ENCODE measurements around the gene TSHR.

DNA sequence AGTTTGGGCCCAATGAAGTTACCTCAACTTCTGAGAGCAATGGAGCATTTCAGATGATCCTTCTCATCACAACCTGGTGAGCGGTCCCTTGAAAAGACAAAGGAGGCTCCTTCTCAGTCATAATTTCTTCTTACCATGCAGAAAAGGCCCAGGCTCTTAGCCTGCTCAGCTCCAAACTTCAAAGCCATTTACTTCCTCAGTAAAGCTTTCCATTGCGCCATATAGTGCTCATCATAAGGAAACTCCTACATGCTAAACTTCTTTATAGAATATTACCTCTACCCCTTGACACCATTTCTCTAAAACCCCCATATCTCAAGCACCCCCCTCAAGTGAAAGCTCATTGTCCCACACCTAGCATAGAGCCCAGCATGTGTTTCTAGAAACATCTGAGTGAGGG, 138.2 kb downstream of the TSHR start:
- TF ChIP-seq, protein P1, sequence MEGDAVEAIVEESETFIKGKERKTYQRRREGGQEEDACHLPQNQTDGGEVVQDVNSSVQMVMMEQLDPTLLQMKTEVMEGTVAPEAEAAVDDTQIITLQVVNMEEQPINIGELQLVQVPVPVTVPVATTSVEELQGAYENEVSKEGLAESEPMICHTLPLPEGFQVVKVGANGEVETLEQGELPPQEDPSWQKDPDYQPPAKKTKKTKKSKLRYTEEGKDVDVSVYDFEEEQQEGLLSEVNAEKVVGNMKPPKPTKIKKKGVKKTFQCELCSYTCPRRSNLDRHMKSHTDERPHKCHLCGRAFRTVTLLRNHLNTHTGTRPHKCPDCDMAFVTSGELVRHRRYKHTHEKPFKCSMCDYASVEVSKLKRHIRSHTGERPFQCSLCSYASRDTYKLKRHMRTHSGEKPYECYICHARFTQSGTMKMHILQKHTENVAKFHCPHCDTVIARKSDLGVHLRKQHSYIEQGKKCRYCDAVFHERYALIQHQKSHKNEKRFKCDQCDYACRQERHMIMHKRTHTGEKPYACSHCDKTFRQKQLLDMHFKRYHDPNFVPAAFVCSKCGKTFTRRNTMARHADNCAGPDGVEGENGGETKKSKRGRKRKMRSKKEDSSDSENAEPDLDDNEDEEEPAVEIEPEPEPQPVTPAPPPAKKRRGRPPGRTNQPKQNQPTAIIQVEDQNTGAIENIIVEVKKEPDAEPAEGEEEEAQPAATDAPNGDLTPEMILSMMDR (IDR thresholded peaks at IDR 0.05), result no peak
- TF ChIP-seq POLR2A (IDR thresholded peaks at IDR 0.05) (no peak), EP300 (IDR thresholded peaks at IDR 0.05) (no peak)
